Measurements from ENCODE around the gene RPL13A. TPM values are rescaled to one million over a fixed set of nuclear protein-coding genes. Genes with fewer than 3 reads are reported as not detected.

RPL13A gene
- total and polyA plus RNA-seq, 9 of the 15 experiments (the other 6 are each of a cell fraction or from before 2014, with no cell fraction given) = 1,744 to 5,482 (median 2,949) TPM

DNA sequence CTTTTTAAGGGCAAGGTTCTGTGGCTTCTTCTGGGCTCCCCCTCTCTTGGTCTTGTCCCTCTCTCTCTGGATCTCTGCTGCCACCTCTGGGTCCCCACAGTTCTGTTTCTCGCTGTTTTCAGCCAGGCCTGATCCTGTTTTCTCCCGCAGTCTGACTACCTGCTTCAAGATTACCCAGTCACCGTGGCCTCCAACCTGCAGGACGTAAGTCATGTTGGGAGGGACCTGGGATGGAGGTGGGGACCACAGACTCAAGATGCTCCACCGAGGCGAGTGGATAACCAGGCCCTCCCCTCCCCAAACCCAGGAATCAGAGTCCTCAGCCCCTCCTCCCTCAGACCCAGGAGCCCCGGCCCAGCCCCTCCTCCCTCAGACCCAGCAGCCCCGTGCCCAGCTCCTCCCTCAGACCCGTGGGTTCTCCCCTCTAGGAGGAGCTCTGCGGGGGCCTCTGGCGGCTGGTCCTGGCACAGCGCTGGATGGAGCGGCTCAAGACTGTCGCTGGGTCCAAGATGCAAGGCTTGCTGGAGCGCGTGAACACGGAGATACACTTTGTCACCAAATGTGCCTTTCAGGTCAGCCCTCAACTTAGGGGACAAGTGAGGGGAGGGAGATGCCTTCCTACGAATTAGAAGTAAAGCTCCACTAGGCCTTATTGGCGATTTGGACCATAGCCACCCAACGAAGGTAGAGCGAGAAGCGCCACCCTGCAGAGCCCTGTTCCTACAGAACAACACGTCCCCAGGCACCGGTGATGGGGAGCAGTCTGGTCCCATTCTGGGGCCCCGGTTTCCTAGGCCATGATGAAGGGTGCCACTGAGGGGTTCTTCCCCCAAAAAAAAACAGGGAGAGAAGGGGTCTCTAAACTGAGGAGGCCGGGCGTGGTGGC, 11.2 kb upstream of the RPL13A start:
- intact Hi-C loops (cut with micrococcal nuclease) = no loop called here
- ChIA-PET POLR2A (interaction anchor here (0.6 to 1.7 kb wide), 6 partner anchors 12 to 145 kb away, joined by 3 to 16 read pairs (median 4); partner anchors contain the start of genes PIH1D1, RPL13A and SLC17A7), CTCF (ENCODE audit: low intra/inter-chr PET ratio) (interaction anchor here (0.6 to 0.9 kb wide), 2 partner anchors 84 to 204 kb away, joined by 4 read pairs; no protein-coding TSS in a partner anchor)
- H3K79me2 ChIP-seq (ENCODE audit: control insufficient read depth, insufficient read depth, low read length) = no peaks in the 10 kb centered on the region
- WGBS (ENCODE audit: insufficient coverage, low coverage, missing lambda C conversion rate) = 47% methylated on average over 17 of the region's 27 CpGs
- DNase-seq (ENCODE audit: extremely low read depth in 1 of 4, low spot score in 3 of 4) = peak; percentile 60 to 76 (median 64)
- in situ Hi-C loops (cut with MboI) = no loop called here
- H4K20me1 ChIP-seq (replicated peaks; ENCODE audit: control insufficient read depth, insufficient read depth, low read length) = no peaks in the 10 kb centered on the region
- H3K9ac ChIP-seq (ENCODE audit: insufficient read depth in 1 of 2, low read depth in 2 of 2, low read length in 2 of 2) = no peak overlapping the region; a peak in 1 of 4 replicates
- no peaks in the 10 kb centered on the region for H3K36me3 ChIP-seq (ENCODE audit: control insufficient read depth, insufficient read depth, low read length)
- H3K4me2 ChIP-seq (ENCODE audit: insufficient read depth, low read length) = peak overlapping the region; percentile 37; the same call in 1 of the 2 replicates
- peaks cover 11 to 46% of the 10 kb centered on the region in 2 experiments for H3K4me1 ChIP-seq (replicated peaks in 1 of 2; ENCODE audit: control insufficient read depth in 2 of 2, insufficient read depth in 2 of 2, low read length in 2 of 2)
- peak; percentile 85 for ATAC-seq
- no TSS peak for BruUV-seq (replicated peaks)
- H3K27ac ChIP-seq (ENCODE audit: extremely low read depth, low read depth, low read length) = no peak overlapping the region
- H3K27me3 ChIP-seq (ENCODE audit: control insufficient read depth in 2 of 2, insufficient read depth in 2 of 2, low read length in 2 of 2) = no peaks in the 10 kb centered on the region
- no peaks in the 10 kb centered on the region for H3K9me3 ChIP-seq (replicated peaks; ENCODE audit: control insufficient read depth, insufficient read depth, low read depth, low read length)
- H3K4me3 ChIP-seq = no peak overlapping the region
- peak; percentile 78 for FAIRE-seq
- peak overlapping the region; percentile 60 for H2AFZ ChIP-seq (ENCODE audit: low read depth, low read length)
- H3K9me1 ChIP-seq (ENCODE audit: control insufficient read depth, insufficient read depth, low read length) = no peaks in the 10 kb centered on the region
- TF ChIP-seq MTA3 (IDR thresholded peaks at IDR 0.05; ENCODE audit: borderline replicate concordance) (0 out of 2 replicates have a peak, but pooled peaks have one; percentile 26), ZNF668 (CRISPR knock-in tag; IDR thresholded peaks at IDR 0.05) (no peak), ETV5 (CRISPR knock-in tag; IDR thresholded peaks at IDR 0.05; ENCODE audit: low read depth) (no peak), ETS2 (tag; IDR thresholded peaks at IDR 0.05; ENCODE audit: borderline replicate concordance, poor library complexity, severe bottlenecking) (no peak), CTBP1 (IDR thresholded peaks at IDR 0.05; ENCODE audit: borderline replicate concordance) (peak; percentile 36)
- TF ChIP-seq, protein P1, sequence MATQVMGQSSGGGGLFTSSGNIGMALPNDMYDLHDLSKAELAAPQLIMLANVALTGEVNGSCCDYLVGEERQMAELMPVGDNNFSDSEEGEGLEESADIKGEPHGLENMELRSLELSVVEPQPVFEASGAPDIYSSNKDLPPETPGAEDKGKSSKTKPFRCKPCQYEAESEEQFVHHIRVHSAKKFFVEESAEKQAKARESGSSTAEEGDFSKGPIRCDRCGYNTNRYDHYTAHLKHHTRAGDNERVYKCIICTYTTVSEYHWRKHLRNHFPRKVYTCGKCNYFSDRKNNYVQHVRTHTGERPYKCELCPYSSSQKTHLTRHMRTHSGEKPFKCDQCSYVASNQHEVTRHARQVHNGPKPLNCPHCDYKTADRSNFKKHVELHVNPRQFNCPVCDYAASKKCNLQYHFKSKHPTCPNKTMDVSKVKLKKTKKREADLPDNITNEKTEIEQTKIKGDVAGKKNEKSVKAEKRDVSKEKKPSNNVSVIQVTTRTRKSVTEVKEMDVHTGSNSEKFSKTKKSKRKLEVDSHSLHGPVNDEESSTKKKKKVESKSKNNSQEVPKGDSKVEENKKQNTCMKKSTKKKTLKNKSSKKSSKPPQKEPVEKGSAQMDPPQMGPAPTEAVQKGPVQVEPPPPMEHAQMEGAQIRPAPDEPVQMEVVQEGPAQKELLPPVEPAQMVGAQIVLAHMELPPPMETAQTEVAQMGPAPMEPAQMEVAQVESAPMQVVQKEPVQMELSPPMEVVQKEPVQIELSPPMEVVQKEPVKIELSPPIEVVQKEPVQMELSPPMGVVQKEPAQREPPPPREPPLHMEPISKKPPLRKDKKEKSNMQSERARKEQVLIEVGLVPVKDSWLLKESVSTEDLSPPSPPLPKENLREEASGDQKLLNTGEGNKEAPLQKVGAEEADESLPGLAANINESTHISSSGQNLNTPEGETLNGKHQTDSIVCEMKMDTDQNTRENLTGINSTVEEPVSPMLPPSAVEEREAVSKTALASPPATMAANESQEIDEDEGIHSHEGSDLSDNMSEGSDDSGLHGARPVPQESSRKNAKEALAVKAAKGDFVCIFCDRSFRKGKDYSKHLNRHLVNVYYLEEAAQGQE (IDR thresholded peaks at IDR 0.05; ENCODE audit: borderline replicate concordance) = 0 out of 2 replicates have a peak, but pooled peaks have one; percentile 9
- TF ChIP-seq, protein P1 (CRISPR knock-in tag; IDR thresholded peaks at IDR 0.05; ENCODE audit: low read depth) = no peak
- TF ChIP-seq, protein P2, sequence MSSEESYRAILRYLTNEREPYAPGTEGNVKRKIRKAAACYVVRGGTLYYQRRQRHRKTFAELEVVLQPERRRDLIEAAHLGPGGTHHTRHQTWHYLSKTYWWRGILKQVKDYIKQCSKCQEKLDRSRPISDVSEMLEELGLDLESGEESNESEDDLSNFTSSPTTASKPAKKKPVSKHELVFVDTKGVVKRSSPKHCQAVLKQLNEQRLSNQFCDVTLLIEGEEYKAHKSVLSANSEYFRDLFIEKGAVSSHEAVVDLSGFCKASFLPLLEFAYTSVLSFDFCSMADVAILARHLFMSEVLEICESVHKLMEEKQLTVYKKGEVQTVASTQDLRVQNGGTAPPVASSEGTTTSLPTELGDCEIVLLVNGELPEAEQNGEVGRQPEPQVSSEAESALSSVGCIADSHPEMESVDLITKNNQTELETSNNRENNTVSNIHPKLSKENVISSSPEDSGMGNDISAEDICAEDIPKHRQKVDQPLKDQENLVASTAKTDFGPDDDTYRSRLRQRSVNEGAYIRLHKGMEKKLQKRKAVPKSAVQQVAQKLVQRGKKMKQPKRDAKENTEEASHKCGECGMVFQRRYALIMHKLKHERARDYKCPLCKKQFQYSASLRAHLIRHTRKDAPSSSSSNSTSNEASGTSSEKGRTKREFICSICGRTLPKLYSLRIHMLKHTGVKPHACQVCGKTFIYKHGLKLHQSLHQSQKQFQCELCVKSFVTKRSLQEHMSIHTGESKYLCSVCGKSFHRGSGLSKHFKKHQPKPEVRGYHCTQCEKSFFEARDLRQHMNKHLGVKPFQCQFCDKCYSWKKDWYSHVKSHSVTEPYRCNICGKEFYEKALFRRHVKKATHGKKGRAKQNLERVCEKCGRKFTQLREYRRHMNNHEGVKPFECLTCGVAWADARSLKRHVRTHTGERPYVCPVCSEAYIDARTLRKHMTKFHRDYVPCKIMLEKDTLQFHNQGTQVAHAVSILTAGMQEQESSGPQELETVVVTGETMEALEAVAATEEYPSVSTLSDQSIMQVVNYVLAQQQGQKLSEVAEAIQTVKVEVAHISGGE (CRISPR knock-in tag; IDR thresholded peaks at IDR 0.05) = no peak
